ACC112 (cell line): ENCODE measurements around the gene MYO9B.
A peak's percentile ranks its signal among the peaks of the same experiment; 100 is the strongest.

ENCODE experiments used
- H2AFZ ChIP-seq: fragments of 200-600 bp; sonication (generic); one replicate; pipeline ENCODE4 v1.6.0; 2017; ENCODE audit warnings: antibody characterized with exemption, low read length; ENCODE audit not compliant: unreplicated experiment
- H3K27ac ChIP-seq: fragments of 200-600 bp; sonication (generic); 2 replicates; pipeline ENCODE4 v1.5.1; 2014; ENCODE audit warnings: low read depth, mild to moderate bottlenecking, antibody characterized with exemption, low read length, moderate library complexity
- H3K27me3 ChIP-seq: fragments of 200-600 bp; sonication (generic); 2 replicates; pipeline ENCODE4 v1.6.1; 2014; ENCODE audit warnings: mild to moderate bottlenecking, antibody characterized with exemption, low read length, moderate library complexity, mixed read lengths; ENCODE audit not compliant: insufficient read depth
- H3K36me3 ChIP-seq: fragments of 200-600 bp; sonication (generic); 2 replicates; pipeline ENCODE4 v1.6.1; 2016; ENCODE audit warnings: mild to moderate bottlenecking, antibody characterized with exemption, low read length, moderate library complexity, mixed read lengths; ENCODE audit not compliant: insufficient read depth
- H3K4me1 ChIP-seq: fragments of 200-600 bp; sonication (generic); one replicate; pipeline ENCODE4 v1.6.1; 2016; ENCODE audit warnings: low read length, mixed read lengths; ENCODE audit not compliant: insufficient read depth, unreplicated experiment, control insufficient read depth
- H3K4me3 ChIP-seq: fragments of 200-600 bp; sonication (generic); 2 replicates; pipeline ENCODE4 v1.5.1; 2014; ENCODE audit warnings: mild to moderate bottlenecking, low read depth, low read length
- H3K79me2 ChIP-seq: fragments of 200-600 bp; sonication (generic); one replicate; pipeline ENCODE4 v1.6.0; 2016; ENCODE audit warnings: low read length; ENCODE audit not compliant: control insufficient read depth, unreplicated experiment, insufficient read depth

The MYO9B gene, protein sequence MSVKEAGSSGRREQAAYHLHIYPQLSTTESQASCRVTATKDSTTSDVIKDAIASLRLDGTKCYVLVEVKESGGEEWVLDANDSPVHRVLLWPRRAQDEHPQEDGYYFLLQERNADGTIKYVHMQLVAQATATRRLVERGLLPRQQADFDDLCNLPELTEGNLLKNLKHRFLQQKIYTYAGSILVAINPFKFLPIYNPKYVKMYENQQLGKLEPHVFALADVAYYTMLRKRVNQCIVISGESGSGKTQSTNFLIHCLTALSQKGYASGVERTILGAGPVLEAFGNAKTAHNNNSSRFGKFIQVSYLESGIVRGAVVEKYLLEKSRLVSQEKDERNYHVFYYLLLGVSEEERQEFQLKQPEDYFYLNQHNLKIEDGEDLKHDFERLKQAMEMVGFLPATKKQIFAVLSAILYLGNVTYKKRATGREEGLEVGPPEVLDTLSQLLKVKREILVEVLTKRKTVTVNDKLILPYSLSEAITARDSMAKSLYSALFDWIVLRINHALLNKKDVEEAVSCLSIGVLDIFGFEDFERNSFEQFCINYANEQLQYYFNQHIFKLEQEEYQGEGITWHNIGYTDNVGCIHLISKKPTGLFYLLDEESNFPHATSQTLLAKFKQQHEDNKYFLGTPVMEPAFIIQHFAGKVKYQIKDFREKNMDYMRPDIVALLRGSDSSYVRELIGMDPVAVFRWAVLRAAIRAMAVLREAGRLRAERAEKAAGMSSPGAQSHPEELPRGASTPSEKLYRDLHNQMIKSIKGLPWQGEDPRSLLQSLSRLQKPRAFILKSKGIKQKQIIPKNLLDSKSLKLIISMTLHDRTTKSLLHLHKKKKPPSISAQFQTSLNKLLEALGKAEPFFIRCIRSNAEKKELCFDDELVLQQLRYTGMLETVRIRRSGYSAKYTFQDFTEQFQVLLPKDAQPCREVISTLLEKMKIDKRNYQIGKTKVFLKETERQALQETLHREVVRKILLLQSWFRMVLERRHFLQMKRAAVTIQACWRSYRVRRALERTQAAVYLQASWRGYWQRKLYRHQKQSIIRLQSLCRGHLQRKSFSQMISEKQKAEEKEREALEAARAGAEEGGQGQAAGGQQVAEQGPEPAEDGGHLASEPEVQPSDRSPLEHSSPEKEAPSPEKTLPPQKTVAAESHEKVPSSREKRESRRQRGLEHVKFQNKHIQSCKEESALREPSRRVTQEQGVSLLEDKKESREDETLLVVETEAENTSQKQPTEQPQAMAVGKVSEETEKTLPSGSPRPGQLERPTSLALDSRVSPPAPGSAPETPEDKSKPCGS (N-terminal part only)

GRCh38 chr19:17075035-17075863 lies at the start of gene MYO9B, which contains the start of gene HAUS8:
Gene MYO9B, plus strand, starts transcription at chr19:17075777. Its CDS starts 25,941 bp downstream, at chr19:17101718.
Gene HAUS8, minus strand, starts transcription at chr19:17075452. Its CDS starts 30 bp downstream, at chr19:17075422.
- Histone ChIP-seq H3K27ac (peak within 1 kb of the TSS; percentile 86), H3K4me3 (peak within 1 kb of the TSS; percentile 96), H2AFZ (peak within 1 kb of the TSS; percentile 71), H3K79me2 (peaks cover 57% of the 10 kb centered on the region), H3K36me3 (no peaks in the 10 kb centered on the region), H3K27me3 (no peaks in the 10 kb centered on the region), H3K4me1 (peaks cover 28% of the 10 kb centered on the region)

GRCh38 chr19:17025991-17026658 lies 49.5 kb upstream of the MYO9B start:
- no peak overlapping the region for H3K27ac ChIP-seq
- H3K79me2 ChIP-seq: no peaks in the 10 kb centered on the region
- H3K4me3 ChIP-seq: no peak overlapping the region
- H3K4me1 ChIP-seq: peaks cover 10% of the 10 kb centered on the region
- peaks cover 36% of the 10 kb centered on the region for H3K27me3 ChIP-seq
- H3K36me3 ChIP-seq: no peaks in the 10 kb centered on the region
- H2AFZ ChIP-seq: no peak overlapping the region

- no peak within 1 kb of the TSS for H3K4me3 ChIP-seq
- no peaks in the 10 kb centered on the region for H3K79me2 ChIP-seq
- no peaks in the 10 kb centered on the region for H3K36me3 ChIP-seq
- peaks cover 36% of the 10 kb centered on the region for H3K27me3 ChIP-seq
- H3K27ac ChIP-seq: no peak within 1 kb of the TSS
- H2AFZ ChIP-seq: no peak within 1 kb of the TSS
- H3K4me1 ChIP-seq: peaks cover 3% of the 10 kb centered on the region
Measured at GRCh38 chr19:17026706-17027534, 48.7 kb upstream of the MYO9B start, which contains the start of gene CPAMD8. Gene CPAMD8, minus strand, starts transcription at chr19:17026810. Its CDS starts 168 bp downstream, at chr19:17026642.

GRCh38 chr19:17027535-17027975 lies 48.0 kb upstream of the MYO9B start:
- H3K4me1 ChIP-seq: no peaks in the 10 kb centered on the region
- H3K4me3 ChIP-seq: no peak overlapping the region
- no peak overlapping the region for H2AFZ ChIP-seq
- no peak overlapping the region for H3K27ac ChIP-seq
- peaks cover 39% of the 10 kb centered on the region for H3K27me3 ChIP-seq
- no peaks in the 10 kb centered on the region for H3K79me2 ChIP-seq
- no peaks in the 10 kb centered on the region for H3K36me3 ChIP-seq

DNA sequence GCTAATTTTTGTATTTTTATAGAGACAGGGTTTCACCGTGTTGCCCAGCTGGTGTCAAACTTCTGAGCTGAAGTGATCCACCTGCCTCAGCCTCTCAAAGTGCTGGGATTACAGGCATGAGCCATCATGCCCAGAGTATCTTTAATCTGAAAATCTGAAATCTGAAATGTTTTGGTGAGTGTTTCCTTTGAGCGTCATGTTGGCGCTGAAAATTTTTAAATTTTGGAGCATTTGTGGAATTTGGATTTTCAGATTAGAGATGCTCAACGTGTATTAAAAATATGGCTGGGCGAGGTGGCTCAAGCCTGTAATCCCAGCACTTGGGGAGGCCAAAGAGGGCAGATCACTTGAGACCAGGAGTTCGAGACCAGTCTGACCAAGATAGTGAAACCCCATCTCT lies 43.8 kb upstream of the MYO9B start:
- Histone ChIP-seq H3K36me3 (no peaks in the 10 kb centered on the region), H3K4me3 (no peak overlapping the region), H2AFZ (no peak overlapping the region), H3K79me2 (no peaks in the 10 kb centered on the region), H3K27ac (no peak overlapping the region), H3K27me3 (peaks cover 20% of the 10 kb centered on the region), H3K4me1 (no peaks in the 10 kb centered on the region)

DNA sequence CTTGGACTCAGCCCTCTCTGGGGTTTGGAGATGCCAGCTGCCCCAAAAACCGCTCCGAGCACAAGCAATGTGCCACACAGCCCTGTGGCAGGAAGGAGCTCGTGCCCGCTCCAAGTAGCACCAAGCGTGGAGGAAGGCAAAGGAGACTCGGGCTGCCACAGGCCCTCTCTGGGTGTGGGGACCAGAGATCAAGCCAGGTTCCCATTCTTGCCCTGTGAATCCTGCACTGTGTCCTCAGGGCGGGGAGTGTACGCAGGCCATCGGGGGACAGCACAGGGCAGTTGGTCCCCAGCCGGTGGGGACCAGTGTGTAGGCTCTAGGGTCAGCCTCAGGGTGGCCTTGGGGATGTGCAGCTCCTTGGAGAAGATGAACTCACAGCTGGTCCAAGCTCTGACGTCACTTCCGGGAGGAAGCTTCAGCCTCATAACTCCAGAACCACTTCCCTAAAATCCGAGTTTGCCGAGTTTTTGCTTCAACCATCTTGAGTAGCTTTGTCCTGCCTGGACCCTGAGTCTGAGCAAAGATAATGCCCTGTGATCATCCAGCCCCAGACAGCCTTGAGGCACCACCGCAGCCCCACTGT lies 39.6 kb upstream of the MYO9B start:
- no peak overlapping the region for H2AFZ ChIP-seq
- no peaks in the 10 kb centered on the region for H3K79me2 ChIP-seq
- H3K27ac ChIP-seq: no peak overlapping the region
- H3K36me3 ChIP-seq: no peaks in the 10 kb centered on the region
- H3K4me1 ChIP-seq: no peaks in the 10 kb centered on the region
- no peak overlapping the region for H3K4me3 ChIP-seq
- H3K27me3 ChIP-seq: 0 out of 2 replicates have a peak, but pooled peaks cover 3% of the 10 kb centered on the region

GRCh38 chr19:17036640-17037039 lies 38.9 kb upstream of the MYO9B start:
- no peak overlapping the region for H2AFZ ChIP-seq
- no peaks in the 10 kb centered on the region for H3K79me2 ChIP-seq
- H3K36me3 ChIP-seq: no peaks in the 10 kb centered on the region
- H3K27ac ChIP-seq: no peak overlapping the region
- H3K4me3 ChIP-seq: no peak overlapping the region
- H3K27me3 ChIP-seq: peaks cover 4% of the 10 kb centered on the region; the same call in 1 of the 2 replicates
- no peaks in the 10 kb centered on the region for H3K4me1 ChIP-seq

DNA sequence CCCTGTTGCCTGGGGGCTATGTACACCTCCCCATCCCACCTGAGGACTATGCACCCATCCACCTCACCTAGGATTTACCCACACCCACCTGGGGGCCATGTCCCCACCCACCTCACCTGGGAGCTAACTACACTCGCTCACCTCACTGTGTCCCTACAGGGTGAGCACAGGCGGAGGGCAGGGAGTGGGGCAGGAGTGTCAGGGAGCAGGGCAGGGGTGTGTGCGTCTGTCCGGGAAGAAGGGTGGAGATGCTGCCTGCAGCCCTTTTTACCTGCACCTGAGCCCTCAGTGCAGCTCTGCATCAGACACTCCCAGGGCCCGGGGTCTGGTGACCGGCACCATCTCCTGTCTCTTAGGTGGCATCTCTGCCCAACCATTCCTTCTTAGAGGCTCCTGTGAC lies 38.4 kb upstream of the MYO9B start:
- H2AFZ ChIP-seq: no peak overlapping the region
- no peak overlapping the region for H3K4me3 ChIP-seq
- H3K27me3 ChIP-seq: peaks cover 7% of the 10 kb centered on the region; the same call in 1 of the 2 replicates
- H3K4me1 ChIP-seq: peaks cover 2% of the 10 kb centered on the region
- no peaks in the 10 kb centered on the region for H3K79me2 ChIP-seq
- no peaks in the 10 kb centered on the region for H3K36me3 ChIP-seq
- no peak overlapping the region for H3K27ac ChIP-seq
